BJ (cell line): ENCODE results near the gene PDE7B. TPM values are rescaled to one million over a fixed set of nuclear protein-coding genes. Genes with fewer than 3 reads are reported as not detected.
"Not testable (repeated sequence)": the region's sequence is repeated elsewhere in the genome, so short reads cannot be mapped to it uniquely, and the experiment has no call there.

Experiments used
- CTCF ChIA-PET: fragments of 350-600 bp; formaldehyde crosslinking; extraction: SDS; loops from one replicate; lab custom pipeline; 2021; ENCODE audit warnings: antibody characterized with exemption, inconsistent platforms; lab: Yijun Ruan, JAX
- POLR2A ChIA-PET: fragments of 300-600 bp; sonication (Branson Sonifier 250); formaldehyde crosslinking; extraction: SDS; loops from one replicate; lab custom pipeline; 2021; ENCODE audit warnings: antibody characterized with exemption; lab: Charles Lee
- DNase-seq: peaks from one replicate; pipeline ENCODE4 v3.0.0-alpha.2; 2011; ENCODE audit warnings: low read depth
- H3K27me3 ChIP-seq: 2 replicates; pipeline ENCODE4 v1.6.0; 2011; ENCODE audit warnings: low read length; ENCODE audit not compliant: control insufficient read depth, insufficient read depth
- H3K36me3 ChIP-seq: 2 replicates; pipeline ENCODE4 v1.5.1; 2011; ENCODE audit warnings: low read length; ENCODE audit not compliant: control insufficient read depth, insufficient read depth
- H3K4me3 ChIP-seq: 2 replicates; pipeline ENCODE4 v1.5.1; 2011; ENCODE audit warnings: low read depth, mild to moderate bottlenecking, control low read depth, low read length
- CTCF ChIP-seq: IDR thresholded peaks from 2 replicates; pipeline ENCODE4 v1.5.1; 2011; ENCODE audit warnings: low read depth, mild to moderate bottlenecking, control low read depth, inconsistent platforms, low read length, moderate library complexity; ENCODE audit not compliant: insufficient read depth
- polyA plus RNA-seq: library from polyadenylated mRNA; depleted of rRNA; stranded (reverse); fragments of >200 nt; gene quantifications from 2 replicates; pipeline ENCODE4 v1.2.3, GENCODE V29; 2011

PDE7B gene
- polyA plus RNA-seq, 1 experiment, result 2.7 TPM

- ChIA-PET CTCF (interaction anchor here (0.9 kb wide), 1 partner anchor 22 kb away, joined by 3 read pairs; no protein-coding TSS in a partner anchor), POLR2A (no interaction called here)
- no peaks in the 10 kb centered on the region for H3K36me3 ChIP-seq
- no peak overlapping the region for H3K4me3 ChIP-seq
- TF ChIP-seq CTCF, result no peak
- DNase-seq, result no peak
- no peaks in the 10 kb centered on the region for H3K27me3 ChIP-seq
Measured at GRCh38 chr6:135853986-135854385, 2.5 kb downstream of the PDE7B start.

- no peak for DNase-seq
- H3K27me3 ChIP-seq, result no peaks in the 10 kb centered on the region
- H3K36me3 ChIP-seq, result no peaks in the 10 kb centered on the region
- CTCF ChIA-PET, result interaction anchor here (0.7 kb wide), 1 partner anchor 52 kb away, joined by 3 read pairs; no protein-coding TSS in a partner anchor
- no peak overlapping the region for H3K4me3 ChIP-seq
- POLR2A ChIA-PET, result no interaction called here
- TF ChIP-seq CTCF, result no peak
Measured at GRCh38 chr6:135854799-135855198, 3.3 kb downstream of the PDE7B start.

- ChIA-PET CTCF (interaction anchor here (0.6 to 0.8 kb wide), 2 partner anchors 59 to 68 kb away, joined by 4 to 6 read pairs; no protein-coding TSS in a partner anchor), POLR2A (no interaction called here)
- Histone ChIP-seq H3K27me3 (no peaks in the 10 kb centered on the region), H3K4me3 (no peak overlapping the region), H3K36me3 (no peaks in the 10 kb centered on the region)
- no peak for DNase-seq
- no peak for TF ChIP-seq CTCF
Measured at GRCh38 chr6:135858931-135859330, 7.4 kb downstream of the PDE7B start.

- H3K27me3 ChIP-seq, result no peaks in the 10 kb centered on the region
- no peak for DNase-seq
- no peaks in the 10 kb centered on the region for H3K36me3 ChIP-seq
- TF ChIP-seq CTCF, result no peak
- ChIA-PET POLR2A (no interaction called here), CTCF (no interaction called here)
- H3K4me3 ChIP-seq, result no peak overlapping the region
Measured at GRCh38 chr6:135860361-135860760, 8.9 kb downstream of the PDE7B start.

- Histone ChIP-seq H3K27me3 (no peaks in the 10 kb centered on the region), H3K36me3 (no peaks in the 10 kb centered on the region), H3K4me3 (no peak overlapping the region)
- ChIA-PET POLR2A (no interaction called here), CTCF (no interaction called here)
- no peak for TF ChIP-seq CTCF
- DNase-seq, result no peak
Measured at GRCh38 chr6:135861189-135861588, 9.7 kb downstream of the PDE7B start.

- CTCF ChIA-PET, result interaction anchor here (0.6 kb wide), 1 partner anchor 370 kb away, joined by 3 read pairs; no protein-coding TSS in a partner anchor
- POLR2A ChIA-PET, result not testable (repeated sequence)
Measured at GRCh38 chr6:135864929-135865328, 13.4 kb downstream of the PDE7B start.

More at GRCh38 chr6:135864929-135865328, 13.4 kb downstream of the PDE7B start:
- not testable (repeated sequence) for H3K27me3 ChIP-seq, H3K36me3 ChIP-seq, H3K4me3 ChIP-seq, DNase-seq
